ENCODE data around the gene ADGRB3. TPM values are rescaled to one million over a fixed set of nuclear protein-coding genes. Genes with fewer than 3 reads are reported as not detected.

The ADGRB3 gene
- total RNA-seq, 1 experiment from 2014 or later: not detected

- intact Hi-C loops (cut with micrococcal nuclease): no loop called here
- BruUV-seq (replicated peaks): no TSS peak
- H3K4me3 Mint-ChIP-seq (ENCODE audit: unreplicated experiment): no peak overlapping the region
- no peaks in the 10 kb centered on the region for H3K9me3 Mint-ChIP-seq (ENCODE audit: unreplicated experiment)
- TF ChIP-seq CTCF (IDR thresholded peaks at IDR 0.05; ENCODE audit: unreplicated experiment): no peak
- H3K4me1 Mint-ChIP-seq (ENCODE audit: insufficient read depth, unreplicated experiment): no peaks in the 10 kb centered on the region
- no peak overlapping the region for H3K27ac Mint-ChIP-seq (ENCODE audit: low read depth, unreplicated experiment)
- no peaks in the 10 kb centered on the region for H3K36me3 Mint-ChIP-seq (ENCODE audit: insufficient read depth, unreplicated experiment)
- DNase-seq (ENCODE audit: unreplicated experiment): no peak
- peaks cover 88% of the 10 kb centered on the region for H3K27me3 Mint-ChIP-seq (ENCODE audit: insufficient read depth, unreplicated experiment)
- ChIA-PET POLR2A (no interaction called here), CTCF (no interaction called here)
These were observed 316.2 kb downstream of the ADGRB3 start for GRCh38 chr6:68951270-68951669.

- H3K36me3 Mint-ChIP-seq (ENCODE audit: insufficient read depth, unreplicated experiment): no peaks in the 10 kb centered on the region
- CTCF ChIA-PET: interaction anchor here (0.6 to 0.7 kb wide), 3 partner anchors 25 to 83 kb away, joined by 3 to 4 read pairs (median 3); no protein-coding TSS in a partner anchor
- intact Hi-C loops (cut with micrococcal nuclease): loop anchor here (1.0 kb wide), 1 partner anchor 81 kb away; no protein-coding TSS in a partner anchor
These were observed 323.2 kb downstream of the ADGRB3 start for GRCh38 chr6:68958327-68958726.

GRCh38 chr6:68967549-68968300 is 332.6 kb downstream of the ADGRB3 start:
- intact Hi-C loops (cut with micrococcal nuclease): loop anchor here (10.0 kb wide), 1 partner anchor 1137 kb away; no protein-coding TSS in a partner anchor
- H3K4me3 Mint-ChIP-seq (ENCODE audit: unreplicated experiment): no peak overlapping the region
- no peaks in the 10 kb centered on the region for H3K9me3 Mint-ChIP-seq (ENCODE audit: unreplicated experiment)
- no peaks in the 10 kb centered on the region for H3K36me3 Mint-ChIP-seq (ENCODE audit: insufficient read depth, unreplicated experiment)
- peak; percentile 75 for DNase-seq (ENCODE audit: unreplicated experiment)
- POLR2A ChIA-PET: interaction anchor here (0.6 kb wide), 1 partner anchor 8 kb away, joined by 3 read pairs; no protein-coding TSS in a partner anchor
- H3K4me1 Mint-ChIP-seq (ENCODE audit: insufficient read depth, unreplicated experiment): peaks cover 4% of the 10 kb centered on the region
- H3K27ac Mint-ChIP-seq (ENCODE audit: low read depth, unreplicated experiment): no peak overlapping the region
- no TSS peak for BruUV-seq (replicated peaks)
- peaks cover 87% of the 10 kb centered on the region for H3K27me3 Mint-ChIP-seq (ENCODE audit: insufficient read depth, unreplicated experiment)
- TF ChIP-seq CTCF (IDR thresholded peaks at IDR 0.05; ENCODE audit: unreplicated experiment): peak; percentile 90
- CTCF ChIA-PET: interaction anchor here (0.6 to 1.6 kb wide), 14 partner anchors 9 to 961 kb away, joined by 3 to 8 read pairs (median 4); no protein-coding TSS in a partner anchor

More at GRCh38 chr6:68958327-68958726, 323.2 kb downstream of the ADGRB3 start:
- DNase-seq (ENCODE audit: unreplicated experiment): peak; percentile 7
- no TSS peak for BruUV-seq (replicated peaks)
- H3K27ac Mint-ChIP-seq (ENCODE audit: low read depth, unreplicated experiment): no peak overlapping the region
- H3K27me3 Mint-ChIP-seq (ENCODE audit: insufficient read depth, unreplicated experiment): peaks cover 77% of the 10 kb centered on the region
- no peaks in the 10 kb centered on the region for H3K9me3 Mint-ChIP-seq (ENCODE audit: unreplicated experiment)
- H3K4me1 Mint-ChIP-seq (ENCODE audit: insufficient read depth, unreplicated experiment): no peaks in the 10 kb centered on the region
- H3K4me3 Mint-ChIP-seq (ENCODE audit: unreplicated experiment): no peak overlapping the region
- TF ChIP-seq CTCF (IDR thresholded peaks at IDR 0.05; ENCODE audit: unreplicated experiment): peak; percentile 28
- POLR2A ChIA-PET: no interaction called here

GRCh38 chr6:68968301-68968649 is 333.2 kb downstream of the ADGRB3 start:
- no peak for TF ChIP-seq CTCF (IDR thresholded peaks at IDR 0.05; ENCODE audit: unreplicated experiment)
- CTCF ChIA-PET: interaction anchor here (0.6 to 1.3 kb wide), 4 partner anchors 9 to 962 kb away, joined by 3 to 6 read pairs (median 4); no protein-coding TSS in a partner anchor
- Mint-ChIP-seq H3K4me1 (ENCODE audit: insufficient read depth, unreplicated experiment) (peaks cover 4% of the 10 kb centered on the region), H3K4me3 (ENCODE audit: unreplicated experiment) (no peak overlapping the region), H3K9me3 (ENCODE audit: unreplicated experiment) (no peaks in the 10 kb centered on the region), H3K27me3 (ENCODE audit: insufficient read depth, unreplicated experiment) (peaks cover 87% of the 10 kb centered on the region), H3K36me3 (ENCODE audit: insufficient read depth, unreplicated experiment) (no peaks in the 10 kb centered on the region), H3K27ac (ENCODE audit: low read depth, unreplicated experiment) (no peak overlapping the region)
- BruUV-seq (replicated peaks): no TSS peak
- DNase-seq (ENCODE audit: unreplicated experiment): no peak
- POLR2A ChIA-PET: no interaction called here
- intact Hi-C loops (cut with micrococcal nuclease): loop anchor here (10.0 kb wide), 1 partner anchor 1137 kb away; no protein-coding TSS in a partner anchor
